ENCODE results near the gene CLEC7A. TPM values are rescaled to one million over a fixed set of nuclear protein-coding genes. Genes with fewer than 3 reads are reported as not detected.

CLEC7A gene
- total and polyA plus RNA-seq, 11 donors: 0.83 to 31.5 (median 1.9) TPM

GRCh38 chr12:10154145-10154496, 24.1 kb upstream of the CLEC7A start:
- intact Hi-C loops (cut with DNase I): loop anchor here in 6 of 10 donors (5.0 to 10.0 kb wide), 3 partner anchors 38 to 411 kb away; no protein-coding TSS in a partner anchor
- Histone ChIP-seq H3K27ac (peak overlapping the region in 11 of 12 donors; percentile 48 to 90 (median 79)), H3K4me3 (peak overlapping the region; percentile 34 to 74 (median 65)), H3K4me1 (peaks cover 0 to 14% (median 5%) of the 10 kb centered on the region in 12 donors), H3K9me3 (no peaks in the 10 kb centered on the region), H3K27me3 (no peaks in the 10 kb centered on the region), H3K36me3 (no peaks in the 10 kb centered on the region)
- DNase-seq: no peak
- peak; percentile 24 to 35 (median 34) for ATAC-seq
- TF ChIP-seq POLR2A (IDR thresholded peaks at IDR 0.05) (no peak), CTCF (IDR thresholded peaks at IDR 0.05) (no peak)
- 50 to 72% (median 58%) methylated on average over 6 of the region's 6 CpGs for WGBS, 4 donors

- Histone ChIP-seq H3K4me1 (peaks cover 0 to 14% (median 5%) of the 10 kb centered on the region in 12 donors), H3K27me3 (no peaks in the 10 kb centered on the region), H3K4me3 (peak overlapping the region; percentile 34 to 74 (median 65)), H3K9me3 (no peaks in the 10 kb centered on the region), H3K36me3 (no peaks in the 10 kb centered on the region), H3K27ac (peak overlapping the region; percentile 30 to 90 (median 78))
- peak; percentile 83 to 95 (median 94) for ATAC-seq
- DNase-seq: peak; percentile 62 to 85 (median 71)
- intact Hi-C loops (cut with DNase I): loop anchor here (1.0 to 10.0 kb wide), 5 partner anchors 37 to 411 kb away; no protein-coding TSS in a partner anchor
- TF ChIP-seq POLR2A (IDR thresholded peaks at IDR 0.05) (no peak), CTCF (IDR thresholded peaks at IDR 0.05) (peak; percentile 73 to 90 (median 82))
- WGBS, 4 donors: 2 to 8% (median 4%) methylated on average over 30 to 46 of the region's 46 CpGs
These were observed 23.5 kb upstream of the CLEC7A start for GRCh38 chr12:10153271-10154144.

GRCh38 chr12:10151621-10152020, 21.6 kb upstream of the CLEC7A start:
- Histone ChIP-seq H3K4me3 (no peak overlapping the region), H3K27ac (no peak overlapping the region), H3K9me3 (no peaks in the 10 kb centered on the region), H3K27me3 (no peaks in the 10 kb centered on the region), H3K36me3 (no peaks in the 10 kb centered on the region), H3K4me1 (peaks cover 0 to 14% (median 5%) of the 10 kb centered on the region in 12 donors)
- DNase-seq (no peak), ATAC-seq (no peak)
- TF ChIP-seq POLR2A (IDR thresholded peaks at IDR 0.05) (no peak), CTCF (IDR thresholded peaks at IDR 0.05) (no peak)
- WGBS, 4 donors: 71 to 78% (median 77%) methylated on average over 2 of the region's 2 CpGs
- intact Hi-C loops (cut with DNase I): loop anchor here (2.0 to 10.0 kb wide), 4 partner anchors 39 to 413 kb away; no protein-coding TSS in a partner anchor

GRCh38 chr12:10147714-10148403, 17.9 kb upstream of the CLEC7A start:
- TF ChIP-seq POLR2A (IDR thresholded peaks at IDR 0.05) (no peak), CTCF (IDR thresholded peaks at IDR 0.05) (no peak)
- intact Hi-C loops (cut with DNase I): no loop called here

More at GRCh38 chr12:10147714-10148403, 17.9 kb upstream of the CLEC7A start:
- Histone ChIP-seq H3K27me3 (no peaks in the 10 kb centered on the region), H3K4me1 (peaks cover 0 to 9% (median 4%) of the 10 kb centered on the region in 12 donors), H3K9me3 (no peaks in the 10 kb centered on the region), H3K36me3 (no peaks in the 10 kb centered on the region), H3K27ac (no peak overlapping the region), H3K4me3 (no peak overlapping the region)
- WGBS, 4 donors: 89 to 93% (median 90%) methylated on average over 5 of the region's 5 CpGs
- DNase-seq (no peak), ATAC-seq (no peak)
